CD4-positive, alpha-beta T cell treated with Interleukin-15 for 4 hours (primary cell): Measurements from ENCODE around the gene SRP72.
A peak's percentile ranks its signal among the peaks of the same experiment; 100 is the strongest.
"Not testable (repeated sequence)": the region's sequence is repeated elsewhere in the genome, so short reads cannot be mapped to it uniquely, and the experiment has no call there.

Experiments
- DNase-seq: peaks from one replicate; pipeline ENCODE4 v3.0.0-alpha.2; 2020; ENCODE audit warnings: low spot score

SRP72 gene, protein sequence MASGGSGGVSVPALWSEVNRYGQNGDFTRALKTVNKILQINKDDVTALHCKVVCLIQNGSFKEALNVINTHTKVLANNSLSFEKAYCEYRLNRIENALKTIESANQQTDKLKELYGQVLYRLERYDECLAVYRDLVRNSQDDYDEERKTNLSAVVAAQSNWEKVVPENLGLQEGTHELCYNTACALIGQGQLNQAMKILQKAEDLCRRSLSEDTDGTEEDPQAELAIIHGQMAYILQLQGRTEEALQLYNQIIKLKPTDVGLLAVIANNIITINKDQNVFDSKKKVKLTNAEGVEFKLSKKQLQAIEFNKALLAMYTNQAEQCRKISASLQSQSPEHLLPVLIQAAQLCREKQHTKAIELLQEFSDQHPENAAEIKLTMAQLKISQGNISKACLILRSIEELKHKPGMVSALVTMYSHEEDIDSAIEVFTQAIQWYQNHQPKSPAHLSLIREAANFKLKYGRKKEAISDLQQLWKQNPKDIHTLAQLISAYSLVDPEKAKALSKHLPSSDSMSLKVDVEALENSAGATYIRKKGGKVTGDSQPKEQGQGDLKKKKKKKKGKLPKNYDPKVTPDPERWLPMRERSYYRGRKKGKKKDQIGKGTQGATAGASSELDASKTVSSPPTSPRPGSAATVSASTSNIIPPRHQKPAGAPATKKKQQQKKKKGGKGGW

DNA sequence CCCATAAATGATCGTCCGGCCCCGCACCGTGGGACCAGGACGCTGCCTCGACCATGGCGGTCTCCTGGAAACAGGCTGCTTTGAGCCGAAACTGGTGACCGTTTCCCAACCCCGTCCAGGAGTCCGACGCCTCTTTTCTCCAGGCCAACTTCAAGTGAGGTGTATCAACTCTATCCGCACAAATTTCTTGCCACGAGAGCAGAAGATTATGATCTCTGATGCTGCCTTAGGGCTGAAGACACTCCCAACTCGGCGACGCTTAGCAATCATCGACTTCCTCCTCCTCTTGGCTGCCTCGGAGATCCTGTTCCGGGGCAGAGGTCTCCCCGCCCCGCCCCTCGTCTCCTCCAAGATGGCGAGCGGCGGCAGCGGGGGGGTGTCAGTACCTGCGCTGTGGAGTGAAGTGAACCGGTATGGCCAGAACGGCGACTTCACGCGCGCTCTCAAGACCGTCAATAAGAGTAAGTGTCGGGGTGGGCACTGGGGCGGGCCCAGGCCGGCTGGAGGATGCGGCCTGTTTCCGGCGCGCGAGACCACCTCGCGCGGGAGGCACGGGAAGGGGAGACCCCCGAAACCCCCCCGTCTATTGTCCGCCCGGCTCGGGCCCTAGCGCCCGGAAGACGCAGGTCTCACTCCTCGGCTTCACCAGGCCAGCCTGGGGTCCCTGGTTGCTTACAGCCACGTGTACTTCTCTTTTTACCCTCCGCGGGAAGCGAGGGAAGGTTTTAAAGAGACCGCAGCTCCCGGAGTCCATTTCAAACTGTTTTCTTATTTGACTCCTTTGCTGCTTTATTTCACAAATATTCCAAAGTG lies at the start of gene SRP72:
TSS of gene SRP72 (plus strand) at position 334 of the 813 bp plus-strand sequence. CDS start at position 353, 19 bp downstream.
- DNase-seq = peak; percentile 88

GRCh38 chr4:56424176-56424575 lies 43.2 kb upstream of the SRP72 start:
- no peak for DNase-seq

DNA sequence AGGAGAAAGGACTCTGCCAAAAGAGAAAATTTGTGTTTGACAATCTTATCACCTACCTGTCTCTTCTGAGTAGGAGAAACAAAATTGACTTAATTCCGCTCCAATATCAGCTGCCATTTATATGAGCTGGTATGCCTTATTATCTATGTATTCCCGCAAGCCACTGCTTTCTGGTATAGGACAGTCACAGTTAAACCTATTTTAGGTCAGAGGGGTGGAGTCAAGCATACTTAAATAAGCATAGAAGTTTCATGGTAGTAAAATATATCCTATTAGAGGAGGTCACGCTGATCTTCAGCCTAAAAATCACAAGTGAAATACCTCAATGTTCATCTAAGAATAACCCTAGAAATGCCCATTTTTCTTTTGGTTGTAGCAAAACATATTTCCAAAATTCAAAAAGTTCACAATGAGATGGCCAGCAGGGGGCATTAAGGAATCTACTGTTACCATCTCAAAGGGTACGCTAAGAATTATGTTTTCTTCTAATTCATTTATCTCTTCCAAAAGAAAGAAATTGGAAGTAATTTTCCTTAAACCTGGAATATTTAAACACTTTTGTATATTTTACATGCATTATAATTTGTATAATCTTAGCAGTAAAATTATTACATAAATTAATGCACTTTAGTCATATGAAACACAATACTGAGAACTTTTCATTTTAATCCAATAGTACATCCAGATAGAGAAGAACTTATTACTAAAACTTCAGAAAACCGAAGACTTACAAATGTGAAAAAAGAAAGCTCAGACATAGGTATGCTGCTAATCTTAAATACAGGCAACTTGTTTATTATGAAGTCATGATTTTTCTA lies 42.5 kb upstream of the SRP72 start:
- peak; percentile 46 for DNase-seq

DNA sequence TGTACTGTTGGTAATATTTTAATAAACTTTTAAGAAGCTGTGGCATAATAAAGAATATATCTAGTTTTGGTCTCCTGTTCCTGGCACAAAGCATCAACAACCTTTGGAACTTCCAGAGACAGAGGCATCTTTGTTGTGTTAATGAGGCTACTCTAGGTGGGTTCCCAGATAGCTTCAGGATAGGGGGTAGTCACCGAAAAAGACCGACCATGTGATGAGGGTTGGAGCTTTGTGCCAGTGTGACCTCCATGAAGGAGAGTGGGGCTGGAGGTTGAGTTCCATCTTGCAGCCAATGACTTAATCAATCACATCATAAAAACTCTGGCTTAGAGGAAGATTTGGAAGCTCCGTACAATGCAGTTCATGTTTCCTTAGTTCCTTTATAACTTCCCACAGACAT lies 41.9 kb upstream of the SRP72 start:
- no peak for DNase-seq

DNA sequence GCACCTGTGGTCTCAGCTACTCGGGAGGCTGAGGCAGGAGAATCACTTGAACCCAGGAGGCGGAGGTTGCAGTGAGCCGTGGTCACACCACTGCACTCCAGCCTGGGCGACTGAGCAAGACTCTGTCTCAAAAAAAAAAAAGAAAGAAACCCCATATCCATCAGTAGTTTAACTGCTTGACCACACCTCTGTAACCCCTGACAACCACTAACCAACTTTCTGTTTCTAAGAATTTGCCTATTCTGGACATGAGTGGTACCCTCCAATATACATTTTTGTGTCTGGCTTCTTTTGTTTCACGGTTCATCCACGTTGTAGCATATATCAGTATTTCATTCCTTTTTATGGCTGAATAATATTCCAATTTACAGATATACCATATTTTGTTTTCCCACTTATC lies 41.1 kb upstream of the SRP72 start:
- no peak for DNase-seq

GRCh38 chr4:56427179-56427578 lies 40.2 kb upstream of the SRP72 start:
- no peak for DNase-seq

DNA sequence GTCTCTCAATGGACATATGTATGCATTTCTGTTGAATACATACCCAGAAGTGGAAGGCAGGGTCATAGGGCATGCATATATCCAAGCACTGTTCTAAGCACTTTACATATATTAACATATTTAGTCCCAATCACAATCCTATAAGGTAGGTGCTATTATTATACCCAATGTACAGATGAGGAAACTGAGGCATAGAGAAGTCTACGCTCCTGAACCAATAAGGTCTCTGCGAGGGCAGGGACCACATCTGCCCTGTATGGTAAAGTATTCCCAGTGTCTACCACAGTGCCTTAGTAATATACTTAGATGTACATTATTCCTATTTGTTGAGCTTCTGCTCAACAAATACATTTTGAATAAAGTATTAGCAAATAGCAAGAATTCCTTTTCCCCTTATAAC lies 37.2 kb upstream of the SRP72 start:
- no peak for DNase-seq

DNA sequence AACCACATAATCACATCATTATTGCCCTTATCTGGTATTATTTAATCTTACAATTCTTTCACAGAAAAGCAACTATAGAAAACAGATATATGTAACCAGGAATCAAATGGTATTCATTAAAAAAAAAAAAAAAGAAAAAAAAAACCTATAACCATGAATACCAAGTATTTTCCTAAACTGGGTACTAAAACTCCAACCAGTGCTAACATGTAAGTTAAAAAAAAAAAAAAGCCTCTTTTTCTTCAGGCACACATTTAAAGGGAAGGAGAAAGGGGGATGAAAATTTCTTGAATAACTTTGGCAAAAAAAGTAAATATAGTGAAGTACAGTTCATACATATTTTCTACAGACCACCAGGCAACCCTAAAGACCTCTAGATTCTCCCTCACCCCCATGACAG lies 34.1 kb upstream of the SRP72 start:
- no peak for DNase-seq

GRCh38 chr4:56434599-56435139 lies 32.7 kb upstream of the SRP72 start:
- peak; percentile 11 for DNase-seq

DNA sequence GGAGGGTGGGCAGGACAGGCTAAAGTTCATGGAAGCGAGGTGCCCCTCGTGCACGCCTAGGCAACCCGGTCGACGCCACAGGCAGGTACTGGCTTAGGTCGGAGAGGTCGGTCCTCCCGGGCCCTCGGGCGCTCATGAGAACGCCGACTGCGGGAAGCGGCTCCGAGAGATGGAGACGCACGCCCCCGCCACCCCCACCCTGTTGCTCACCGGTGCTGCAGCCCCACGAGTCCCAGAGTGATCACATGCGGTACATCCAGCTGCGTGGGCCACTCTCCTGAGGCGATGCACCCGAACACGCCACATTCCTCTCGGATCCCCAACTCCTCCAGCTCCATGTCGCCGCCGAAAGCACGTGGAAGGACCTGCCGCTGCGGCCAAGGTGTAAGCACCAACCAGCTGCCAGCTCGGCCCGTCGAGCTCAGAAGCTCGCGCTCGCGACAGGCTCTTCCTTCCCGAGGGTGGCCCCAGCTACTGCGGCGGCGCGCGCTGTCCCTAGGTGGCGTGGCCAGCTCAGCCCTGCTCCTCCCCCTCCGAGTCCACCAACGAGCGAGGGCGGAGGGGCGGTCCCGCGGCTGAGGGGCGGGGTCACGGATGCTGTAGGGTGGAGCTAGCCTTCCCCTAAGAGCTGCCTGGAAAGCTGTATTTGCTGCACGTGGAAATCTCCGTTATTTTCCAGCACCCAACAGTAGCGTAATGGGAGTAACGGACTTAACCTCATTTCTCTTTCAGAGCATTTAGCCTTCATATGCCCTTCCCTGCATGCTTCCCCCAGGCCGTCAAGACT lies 32.1 kb upstream of the SRP72 start, which contains the start of gene PPAT:
TSS of gene PPAT (minus strand) at position 476 of the 787 bp plus-strand sequence. CDS start at position 338, 138 bp downstream.
- DNase-seq = peak; percentile 98

DNA sequence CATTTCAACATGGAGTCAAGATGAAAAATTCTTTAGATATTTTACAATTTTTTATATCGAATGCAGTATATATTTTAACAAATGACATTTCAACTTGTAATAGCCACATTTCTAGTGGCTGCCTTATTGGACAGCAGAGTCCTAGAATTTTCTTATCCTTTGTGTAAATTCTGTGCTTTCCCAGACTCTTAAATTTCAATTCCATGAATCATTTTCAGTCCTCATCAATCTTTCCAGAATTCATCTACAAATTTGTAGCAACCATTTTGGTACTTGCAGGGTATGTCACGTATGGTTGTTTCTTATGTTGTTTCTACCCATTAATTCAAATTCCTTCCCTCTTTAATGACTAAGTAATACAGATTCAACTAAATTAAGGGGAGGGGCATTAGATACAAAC lies 28.7 kb upstream of the SRP72 start:
- no peak for DNase-seq

- DNase-seq = no peak
Observed at GRCh38 chr4:56440983-56441382, 26.4 kb upstream of the SRP72 start.

DNA sequence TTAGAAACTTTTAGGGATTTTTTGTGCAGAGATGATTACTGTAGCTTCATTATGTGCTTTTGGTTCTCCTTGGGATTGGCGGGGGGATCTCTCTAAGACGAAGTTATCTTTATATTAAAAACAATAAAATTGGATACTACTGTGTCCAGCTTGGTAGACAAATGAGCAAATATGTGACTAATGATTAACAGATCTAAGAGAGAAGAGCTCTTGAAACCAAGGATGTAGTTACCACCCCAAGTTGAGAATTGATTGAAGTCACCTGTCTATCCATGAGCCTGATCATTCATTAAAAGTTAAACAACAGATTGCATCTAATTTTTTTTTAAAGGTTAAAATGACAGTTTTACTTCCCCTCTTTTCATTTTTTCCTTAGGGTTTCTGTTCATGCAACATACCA lies 22.7 kb upstream of the SRP72 start:
- DNase-seq = no peak

- no peak for DNase-seq
Observed at GRCh38 chr4:56445699-56446098, 21.7 kb upstream of the SRP72 start.

- DNase-seq = no peak
Observed at GRCh38 chr4:56448301-56448700, 19.1 kb upstream of the SRP72 start.

DNA sequence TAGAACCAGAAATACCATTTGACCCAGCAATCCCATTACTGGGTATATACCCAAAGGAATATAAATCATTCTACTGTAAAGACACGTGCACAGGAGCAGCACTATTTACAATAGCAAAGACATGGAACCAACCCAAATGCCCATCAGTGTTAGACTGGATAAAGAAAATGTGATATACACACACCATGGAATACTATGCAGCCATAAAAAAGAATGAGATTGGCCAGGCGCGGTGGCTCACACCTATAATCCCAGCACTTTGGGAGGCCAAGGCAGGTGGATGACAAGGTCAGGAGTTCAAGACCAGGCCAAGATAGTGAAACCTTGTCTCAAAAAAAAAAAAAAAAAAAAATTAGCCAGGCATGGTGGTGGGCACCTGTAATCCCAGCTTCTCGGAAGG lies 17.9 kb upstream of the SRP72 start:
- DNase-seq = not testable (repeated sequence)

- DNase-seq = no peak
Observed at GRCh38 chr4:56450342-56450741, 17.1 kb upstream of the SRP72 start.

DNA sequence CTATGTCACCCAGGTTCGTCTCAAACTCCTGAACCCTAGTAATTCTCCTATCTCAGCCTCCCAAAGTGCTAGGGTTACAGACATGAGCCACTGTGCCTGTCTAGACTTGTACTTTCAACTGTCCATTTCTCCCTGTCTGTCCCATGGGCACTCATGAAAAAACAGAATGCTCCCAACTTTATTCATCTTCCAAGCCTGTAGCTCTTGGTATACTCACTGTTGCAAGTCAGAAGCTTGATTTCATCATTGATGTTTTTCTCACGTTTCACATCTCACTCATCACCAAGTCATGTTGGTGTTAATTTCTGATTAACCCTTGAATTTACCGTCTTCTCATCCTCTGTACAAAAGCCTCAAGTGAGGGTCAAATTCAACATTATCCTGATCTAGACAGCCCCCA lies 7.3 kb upstream of the SRP72 start:
- no peak for DNase-seq

- DNase-seq = no peak
Observed at GRCh38 chr4:56462157-56462556, 5.3 kb upstream of the SRP72 start.

GRCh38 chr4:56463711-56464110 lies 3.7 kb upstream of the SRP72 start:
- DNase-seq = no peak

GRCh38 chr4:56464581-56464980 lies 2.8 kb upstream of the SRP72 start:
- DNase-seq = no peak
